K562 (cell line): ENCODE results near the gene CEP43. TPM values are rescaled to one million over a fixed set of nuclear protein-coding genes. Genes with fewer than 3 reads are reported as not detected.

Experiments
- ATF7 ChIP-seq: fragments of 450-650 bp; IDR thresholded peaks from 2 replicates; pipeline ENCODE4 v1.7.1; 2014; ENCODE audit warnings: mild to moderate bottlenecking, moderate library complexity
- CBX3 ChIP-seq, 2 experiments: IDR thresholded peaks; 1 replicate in 1 of 2; 2 replicates in 1 of 2; pipeline ENCODE4 v1.6.1; 2012; ENCODE audit warnings: inconsistent platforms in 2 of 2, low read length in 2 of 2, borderline replicate concordance in 1 of 2, control low read depth in 1 of 2
- CREB3 ChIP-seq: fragments of 450-650 bp; conservative IDR thresholded peaks from 2 replicates; pipeline ENCODE4 v1.6.1; 2016; ENCODE audit warnings: missing genetic modification characterization, low read depth, mild to moderate bottlenecking, missing compliant biosample characterization, moderate library complexity
- CTBP1 ChIP-seq: fragments of 450-650 bp; IDR thresholded peaks from 2 replicates; pipeline ENCODE4 v1.6.1; 2016; ENCODE audit warnings: borderline replicate concordance
- EGR1 ChIP-seq: fragments of 450-650 bp; conservative IDR thresholded peaks from 2 replicates; pipeline ENCODE4 v1.6.1; 2017; ENCODE audit warnings: mild to moderate bottlenecking
- EHMT2 ChIP-seq: fragments of 450-650 bp; IDR thresholded peaks from 2 replicates; pipeline ENCODE4 v1.6.1; 2018; ENCODE audit warnings: antibody characterized with exemption
- ERF ChIP-seq: fragments of 450-650 bp; formaldehyde crosslinking; IDR thresholded peaks from 2 replicates; pipeline ENCODE4 v1.4.0; 2020; ENCODE audit warnings: mild to moderate bottlenecking, mixed read lengths
- GATAD2A ChIP-seq: fragments of 450-650 bp; IDR thresholded peaks from 2 replicates; pipeline ENCODE4 v1.6.1; 2017
- RAD51 ChIP-seq: fragments of 450-650 bp; IDR thresholded peaks from 2 replicates; pipeline ENCODE4 v1.7.1; 2016; ENCODE audit warnings: low read depth, mild to moderate bottlenecking, borderline replicate concordance
- SRF ChIP-seq, 2 experiments: fragments of 250-450, 450-650 bp in 1 of 2; sonication (Bioruptor Pico) in 1 of 2; sonication (generic) in 1 of 2; formaldehyde crosslinking; IDR thresholded peaks; 2 replicates each; pipeline versions ENCODE4 v1.5.0 to v1.5.1; 2020 to 2022; ENCODE audit warnings: mild to moderate bottlenecking in 1 of 2, missing genetic modification reagents in 1 of 2
- TRIM28 ChIP-seq: fragments of 450-650 bp; IDR thresholded peaks from 2 replicates; pipeline ENCODE4 v1.6.1; 2017
- XRCC5 ChIP-seq: fragments of 200-400 bp; formaldehyde crosslinking; IDR thresholded peaks from 2 replicates; pipeline ENCODE4 v1.6.1; 2017; ENCODE audit warnings: low read depth, mild to moderate bottlenecking, low read length
- ZBTB33 ChIP-seq: sonication (generic); formaldehyde crosslinking; IDR thresholded peaks from 2 replicates; pipeline ENCODE4 v1.8.1; 2023; ENCODE audit warnings: mild to moderate bottlenecking, missing genetic modification reagents
- ZNF318 ChIP-seq, 2 experiments: fragments of 450-650 bp; IDR thresholded peaks; 2 replicates each; pipeline ENCODE4 v1.6.1; 2016; ENCODE audit warnings: mild to moderate bottlenecking in 2 of 2, borderline replicate concordance in 1 of 2, low read depth in 1 of 2, moderate library complexity in 1 of 2
- ZNF584 ChIP-seq: fragments of 200-800 bp; sonication (Bioruptor generic); IDR thresholded peaks from 2 replicates; pipeline ENCODE4 v1.6.1; 2016; ENCODE audit warnings: low read depth, mild to moderate bottlenecking, missing genetic modification characterization, missing compliant biosample characterization
- ZNF589 ChIP-seq: fragments of 200-800 bp; sonication (Bioruptor generic); IDR thresholded peaks from 2 replicates; pipeline ENCODE4 v1.6.1; 2016; ENCODE audit warnings: low read depth, missing genetic modification characterization, missing compliant biosample characterization
- polyA plus RNA-seq, 8 experiments: library from polyadenylated mRNA; depleted of rRNA in 4 of 8; stranded (reverse) in 5 of 8; unstranded in 3 of 8; fragments of >200 nt; fragmentation: Nextera tagmentation in 2 of 8; fragmentation: Illumina TruSeq in 1 of 8; extraction: Ambion mirVana in 2 of 8; extraction: Trizol in 1 of 8; gene quantifications; 2 replicates each; pipeline versions ENCODE4 v1.2.1 to v1.2.3, GENCODE V29; 2011 to 2014; ENCODE audit warnings: inconsistent platforms in 1 of 8, missing spikeins in 1 of 8
- total RNA-seq, 7 experiments: library from RNA; depleted of rRNA in 6 of 7; stranded (reverse); fragments of >200 nt in 6 of 7; fragmentation: Illumina TruSeq in 2 of 7; extraction: Trizol in 2 of 7; gene quantifications; 2 replicates each; pipeline versions ENCODE4 v1.2.1 to v1.2.3, GENCODE V29; 2011 to 2021; ENCODE audit warnings: low replicate concordance in 1 of 7

The CEP43 gene
- total and polyA plus RNA-seq, 9 of the 15 experiments (the other 6 are each of a cell fraction or from before 2014, with no cell fraction given) = 15.2 to 55.7 (median 47.4) TPM

- 0 out of 2 replicates have a peak, but pooled peaks have one; percentile 51 for TF ChIP-seq CREB3 (tag)
- peak; percentile 55; the same call in 1 of the 2 replicates for TF ChIP-seq GATAD2A
- 0 out of 2 replicates have a peak, but pooled peaks have one; percentile 35 for TF ChIP-seq XRCC5
- peak in 1 of 2 experiments; percentile 67; a peak in 1 of 4 replicates for TF ChIP-seq SRF (CRISPR knock-in tag; IDR thresholded peaks at IDR 0.05)
- TF ChIP-seq ZBTB33 = peak; percentile 95
- TF ChIP-seq TRIM28 = peak; percentile 40; the same call in 1 of the 2 replicates
- TF ChIP-seq ERF = peak; percentile 62; the same call in 1 of the 2 replicates
- peak in 1 of 2 experiments; percentile 66; a peak in 1 of 3 replicates for TF ChIP-seq CBX3 (IDR thresholded peaks at IDR 0.05; ENCODE audit: borderline replicate concordance in 1 of 2, low read length in 2 of 2)
- TF ChIP-seq EGR1 = peak; percentile 57
- peak; percentile 90; the same call in 1 of the 2 replicates for TF ChIP-seq ZNF584 (CRISPR knock-in tag)
- TF ChIP-seq RAD51 = peak; percentile 97
- peak; percentile 35; the same call in 1 of the 2 replicates for TF ChIP-seq EHMT2
- peak; percentile 74 for TF ChIP-seq ATF7
- TF ChIP-seq CTBP1 = peak; percentile 48; the same call in 1 of the 2 replicates
- peak in 1 of 2 experiments; percentile 68; a peak in 2 of 4 replicates for TF ChIP-seq ZNF318 (IDR thresholded peaks at IDR 0.05; ENCODE audit: borderline replicate concordance in 1 of 2, low read depth in 1 of 2)
- TF ChIP-seq ZNF589 (CRISPR knock-in tag) = peak; percentile 78
Observed at GRCh38 chr6:166950892-166951669, 48.1 kb upstream of the CEP43 start (continued).
